ENCODE results near the gene TOMM20. TPM values are rescaled to one million over a fixed set of nuclear protein-coding genes. Genes with fewer than 3 reads are reported as not detected.

Gene TOMM20
- total RNA-seq, 1 experiment from 2014 or later = 184 TPM

- Mint-ChIP-seq H3K9me3 (no peaks in the 10 kb centered on the region), H3K27me3 (ENCODE audit: low read depth) (no peaks in the 10 kb centered on the region), H3K27ac (no peak overlapping the region), H3K4me3 (no peak overlapping the region), H3K36me3 (peaks cover 44% of the 10 kb centered on the region), H3K4me1 (peaks cover 13% of the 10 kb centered on the region)
- DNase-seq (ENCODE audit: low spot score) (no peak), ATAC-seq (no peak)
- ChIA-PET POLR2A (no interaction called here), CTCF (interaction anchor here (0.7 to 2.1 kb wide), 2 partner anchors 15 to 515 kb away, joined by 3 to 6 read pairs; no protein-coding TSS in a partner anchor)
- no peak for TF ChIP-seq ZNF263 (CRISPR knock-in tag; IDR thresholded peaks at IDR 0.05; ENCODE audit: low read depth)
- TF ChIP-seq ZNF425 (CRISPR knock-in tag; conservative IDR thresholded peaks at IDR 0.05) = 0 out of 2 replicates have a peak, but pooled peaks have one; percentile 24
- TF ChIP-seq ZNF671 (CRISPR knock-in tag; IDR thresholded peaks at IDR 0.05) = no peak; the same call in 1 of the 2 replicates
- no peak for TF ChIP-seq MAX (CRISPR knock-in tag; IDR thresholded peaks at IDR 0.05)
- TF ChIP-seq ERG (CRISPR knock-in tag; IDR thresholded peaks at IDR 0.05) = 0 out of 2 replicates have a peak, but pooled peaks have one; percentile 24
- TF ChIP-seq ZNF396 (CRISPR knock-in tag; IDR thresholded peaks at IDR 0.05; ENCODE audit: borderline replicate concordance) = no peak
- TF ChIP-seq RORB (CRISPR knock-in tag; IDR thresholded peaks at IDR 0.05) = no peak
- no peak for TF ChIP-seq E2F1 (CRISPR knock-in tag; IDR thresholded peaks at IDR 0.05)
- no peak for TF ChIP-seq ZSCAN18 (CRISPR knock-in tag; IDR thresholded peaks at IDR 0.05)
- TF ChIP-seq IRF2 (CRISPR knock-in tag; IDR thresholded peaks at IDR 0.05; ENCODE audit: borderline replicate concordance, low read depth) = no peak
Measured at GRCh38 chr1:235108185-235108593, 20.4 kb downstream of the TOMM20 start.

- Mint-ChIP-seq H3K27me3 (ENCODE audit: low read depth) (no peaks in the 10 kb centered on the region), H3K4me3 (no peak overlapping the region), H3K27ac (peak overlapping the region; percentile 47; the same call in 1 of the 2 replicates), H3K36me3 (peaks cover 38% of the 10 kb centered on the region), H3K4me1 (peaks cover 13% of the 10 kb centered on the region), H3K9me3 (no peaks in the 10 kb centered on the region)
- ChIA-PET POLR2A (no interaction called here), CTCF (interaction anchor here (0.7 to 2.1 kb wide), 3 partner anchors 14 to 516 kb away, joined by 3 to 6 read pairs (median 3); no protein-coding TSS in a partner anchor)
- DNase-seq (ENCODE audit: low spot score) (no peak), ATAC-seq (no peak)
- TF ChIP-seq ZNF121 (CRISPR knock-in tag; IDR thresholded peaks at IDR 0.05) (peak; percentile 70), FOXJ3 (CRISPR knock-in tag; IDR thresholded peaks at IDR 0.05; ENCODE audit: borderline replicate concordance) (no peak)
Measured at GRCh38 chr1:235107368-235108184, 21.1 kb downstream of the TOMM20 start.

GRCh38 chr1:235106457-235106856 is 22.2 kb downstream of the TOMM20 start:
- ATAC-seq = no peak
- Mint-ChIP-seq H3K27ac (peak overlapping the region; percentile 11; the same call in 1 of the 2 replicates), H3K9me3 (no peaks in the 10 kb centered on the region), H3K27me3 (ENCODE audit: low read depth) (no peaks in the 10 kb centered on the region), H3K36me3 (peaks cover 31% of the 10 kb centered on the region), H3K4me1 (peaks cover 13% of the 10 kb centered on the region), H3K4me3 (no peak overlapping the region)
- ChIA-PET POLR2A (no interaction called here), CTCF (interaction anchor here (1.0 to 4.9 kb wide), 2 partner anchors 13 to 16 kb away, joined by 5 to 31 read pairs; no protein-coding TSS in a partner anchor)
- no peak for DNase-seq (ENCODE audit: low spot score)
- TF ChIP-seq ZSCAN18 (CRISPR knock-in tag; IDR thresholded peaks at IDR 0.05) (no peak), CREB1 (CRISPR knock-in tag; IDR thresholded peaks at IDR 0.05) (no peak)
